ENCODE data around the gene AGRN.
"Not testable (repeated sequence)": the region's sequence is repeated elsewhere in the genome, so short reads cannot be mapped to it uniquely, and the experiment has no call there.

Gene AGRN

GRCh38 chr1:1094981-1095380 is 75.1 kb downstream of the AGRN start:
- DNase-seq, result no peak

- not testable (repeated sequence) for DNase-seq
Measured at GRCh38 chr1:1096136-1096535, 76.2 kb downstream of the AGRN start.

DNA sequence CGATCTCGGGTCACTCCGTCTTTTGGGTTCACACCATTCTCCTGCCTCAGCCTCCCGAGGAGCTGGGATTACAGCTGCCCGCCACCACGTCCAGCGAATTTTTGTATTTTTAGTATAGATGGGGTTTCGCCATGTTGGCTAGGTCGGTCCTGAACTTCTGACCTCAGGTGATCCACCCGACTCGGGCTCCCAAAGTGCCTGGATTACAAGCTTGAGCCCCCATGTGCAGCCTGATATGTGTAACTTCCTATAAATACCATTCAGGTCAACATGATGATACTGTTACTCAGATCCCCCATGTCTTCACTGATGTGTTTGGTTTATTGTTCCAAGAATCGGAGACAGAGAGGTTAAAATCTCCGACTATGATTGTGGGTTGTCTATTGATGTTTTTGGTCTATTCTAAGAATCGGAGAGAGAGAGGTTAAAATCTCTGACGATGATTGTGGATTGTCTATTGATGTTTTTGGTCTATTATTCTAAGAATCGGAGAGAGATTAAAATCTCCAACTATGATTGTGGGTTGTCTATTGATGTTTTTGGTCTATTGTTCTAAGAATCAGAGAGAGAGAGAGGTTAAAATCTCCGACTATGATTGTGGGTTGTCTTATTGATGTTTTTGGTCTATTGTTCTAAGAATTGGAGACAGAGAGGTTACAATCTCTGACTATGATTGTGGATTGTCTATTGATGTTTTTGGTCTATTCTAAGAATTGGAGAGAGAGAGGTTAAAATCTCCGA is 78.9 kb downstream of the AGRN start:
- DNase-seq, result peak; percentile 30

DNA sequence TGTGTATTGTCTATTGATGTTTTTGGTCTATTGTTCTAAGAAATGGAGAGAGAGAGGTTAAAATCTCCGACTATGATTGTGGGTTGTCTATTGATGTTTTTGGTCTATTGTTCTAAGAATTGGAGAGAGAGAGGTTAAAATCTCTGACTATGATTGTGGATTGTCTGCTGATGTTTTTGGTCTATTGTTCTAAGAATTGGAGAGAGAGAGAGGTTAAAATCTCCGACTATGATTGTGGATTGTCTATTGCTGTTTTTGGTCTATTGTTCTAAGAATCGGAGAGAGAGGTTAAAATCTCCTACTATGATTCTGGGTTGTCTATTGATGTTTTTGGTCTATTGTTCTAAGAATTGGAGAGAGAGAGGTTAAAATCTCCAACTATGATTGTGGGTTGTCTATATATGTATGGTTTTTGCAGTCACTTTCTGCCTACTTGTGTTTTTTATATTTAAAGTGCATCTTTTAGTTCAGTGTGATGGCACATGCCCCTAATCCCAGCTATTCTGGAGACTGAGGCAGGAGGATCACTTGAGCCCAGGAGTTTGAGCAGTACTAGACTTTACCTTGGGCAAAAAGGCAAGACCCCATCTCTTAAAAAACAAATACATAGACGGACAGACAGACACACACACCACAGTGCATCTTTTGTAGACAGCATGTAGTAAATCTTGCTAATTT is 79.7 kb downstream of the AGRN start:
- no peak for DNase-seq

DNA sequence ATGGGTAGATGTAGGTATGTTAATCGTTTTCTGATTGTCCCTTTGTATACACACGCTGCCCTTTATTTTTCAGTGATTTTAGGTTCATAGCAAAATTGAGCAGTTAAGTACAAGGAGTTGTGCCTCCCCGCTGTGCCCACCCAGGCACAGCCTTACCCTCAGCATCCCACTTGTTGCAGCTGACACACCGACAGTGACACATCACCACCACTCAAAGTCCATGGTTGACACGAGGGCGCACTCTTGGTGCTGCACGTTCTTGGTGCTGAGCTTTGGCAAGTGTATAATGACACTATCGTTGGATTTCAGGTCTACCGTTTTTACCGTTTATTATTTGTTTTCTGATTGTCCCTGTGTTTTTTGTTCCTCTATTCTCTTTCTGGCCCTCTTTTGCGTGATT is 80.4 kb downstream of the AGRN start:
- DNase-seq, result no peak

DNA sequence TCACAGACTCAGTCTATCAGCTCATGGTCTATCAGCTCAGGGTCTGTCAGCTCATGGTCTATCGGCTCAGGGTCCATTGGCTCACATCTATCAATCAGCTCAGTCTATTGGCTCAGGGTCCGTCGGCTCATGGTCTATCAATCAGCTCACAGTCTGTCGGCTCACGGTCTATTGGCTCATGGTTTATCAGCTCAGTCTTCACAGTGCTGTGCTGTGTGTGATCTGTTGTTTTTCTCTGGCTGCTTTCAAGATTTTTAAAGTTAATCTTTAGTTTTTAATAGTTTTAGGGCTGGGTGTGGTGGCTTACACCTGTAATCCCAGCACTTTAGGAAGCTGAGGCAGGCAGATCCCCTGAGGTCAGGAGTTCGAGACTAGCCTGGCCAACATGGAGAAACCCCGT is 81.6 kb downstream of the AGRN start:
- no peak for DNase-seq

DNA sequence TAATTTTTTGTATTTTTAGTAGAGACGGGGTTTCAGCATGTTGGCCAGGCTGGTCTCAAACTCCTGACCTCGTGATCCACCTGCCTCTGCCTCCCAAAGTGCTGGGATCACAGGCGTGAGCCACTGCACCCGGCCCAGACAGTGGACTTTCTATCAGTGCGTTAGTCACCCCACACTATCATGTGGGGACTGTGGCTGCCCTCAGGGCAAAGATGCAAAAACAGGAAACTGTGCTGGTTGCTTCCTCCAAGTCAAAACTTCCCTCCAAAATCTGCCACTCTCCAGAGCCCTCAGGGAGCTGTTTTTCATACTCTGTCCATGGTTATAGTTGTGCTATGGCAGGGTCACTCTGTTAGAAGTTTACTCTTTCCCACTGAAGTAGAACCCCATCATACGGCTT is 84.2 kb downstream of the AGRN start:
- DNase-seq, result not testable (repeated sequence)

Data from central memory CD4-positive, alpha-beta T cell (primary cell).